Stimulated activated CD4-positive, alpha-beta T cell treated with anti-CD3 and anti-CD28 coated beads, TNF-alpha, amount 100 ng/mL, for 24 hours (primary cell): Measurements from ENCODE around the gene ANKAR.
"Not testable (repeated sequence)": the region's sequence is repeated elsewhere in the genome, so short reads cannot be mapped to it uniquely, and the experiment has no call there.

Source experiments
- DNase-seq, 3 experiments: peaks; one replicate each; pipeline ENCODE4 v3.0.0-alpha.2; 2020; ENCODE audit warnings: low read depth in 3 of 3

ANKAR gene, protein sequence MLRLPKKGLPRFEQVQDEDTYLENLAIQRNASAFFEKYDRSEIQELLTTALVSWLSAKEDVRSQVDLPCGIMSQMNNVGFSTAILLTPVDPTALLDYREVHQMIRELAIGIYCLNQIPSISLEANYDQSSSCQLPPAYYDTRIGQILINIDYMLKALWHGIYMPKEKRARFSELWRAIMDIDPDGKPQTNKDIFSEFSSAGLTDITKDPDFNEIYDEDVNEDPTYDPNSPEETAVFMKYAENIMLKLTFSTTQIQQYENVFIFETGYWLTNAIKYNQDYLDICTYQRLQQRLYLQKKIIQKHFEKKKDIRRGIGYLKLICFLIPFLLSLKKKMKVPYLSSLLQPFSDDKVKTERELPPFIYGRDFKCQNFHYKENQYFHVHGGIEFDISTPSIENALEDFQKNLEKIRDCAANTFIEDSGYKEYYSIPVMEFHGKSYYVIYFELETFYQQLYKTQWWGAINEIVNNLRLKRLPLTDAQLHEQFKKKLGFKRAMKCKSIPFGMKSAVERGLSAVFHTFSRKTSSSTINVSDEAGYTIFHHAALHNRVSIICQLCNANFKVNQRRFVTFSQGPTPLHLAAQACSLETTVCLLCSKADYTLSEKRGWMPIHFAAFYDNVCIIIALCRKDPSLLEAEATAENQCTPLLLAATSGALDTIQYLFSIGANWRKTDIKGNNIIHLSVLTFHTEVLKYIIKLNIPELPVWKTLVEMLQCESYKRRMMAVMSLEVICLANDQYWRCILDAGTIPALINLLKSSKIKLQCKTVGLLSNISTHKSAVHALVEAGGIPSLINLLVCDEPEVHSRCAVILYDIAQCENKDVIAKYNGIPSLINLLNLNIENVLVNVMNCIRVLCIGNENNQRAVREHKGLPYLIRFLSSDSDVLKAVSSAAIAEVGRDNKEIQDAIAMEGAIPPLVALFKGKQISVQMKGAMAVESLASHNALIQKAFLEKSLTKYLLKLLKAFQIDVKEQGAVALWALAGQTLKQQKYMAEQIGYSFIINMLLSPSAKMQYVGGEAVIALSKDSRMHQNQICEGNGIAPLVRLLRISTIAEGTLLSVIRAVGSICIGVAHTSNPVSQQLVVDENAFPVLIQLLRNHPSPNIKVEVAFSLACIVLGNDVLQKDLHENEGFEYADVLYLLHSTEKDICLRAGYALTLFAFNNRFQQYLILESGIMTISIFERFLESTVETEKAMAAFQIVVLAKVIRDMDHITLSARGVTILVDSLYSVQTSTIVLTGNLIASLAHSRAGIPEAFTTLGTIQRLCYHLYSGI (N-terminal part only)

DNA sequence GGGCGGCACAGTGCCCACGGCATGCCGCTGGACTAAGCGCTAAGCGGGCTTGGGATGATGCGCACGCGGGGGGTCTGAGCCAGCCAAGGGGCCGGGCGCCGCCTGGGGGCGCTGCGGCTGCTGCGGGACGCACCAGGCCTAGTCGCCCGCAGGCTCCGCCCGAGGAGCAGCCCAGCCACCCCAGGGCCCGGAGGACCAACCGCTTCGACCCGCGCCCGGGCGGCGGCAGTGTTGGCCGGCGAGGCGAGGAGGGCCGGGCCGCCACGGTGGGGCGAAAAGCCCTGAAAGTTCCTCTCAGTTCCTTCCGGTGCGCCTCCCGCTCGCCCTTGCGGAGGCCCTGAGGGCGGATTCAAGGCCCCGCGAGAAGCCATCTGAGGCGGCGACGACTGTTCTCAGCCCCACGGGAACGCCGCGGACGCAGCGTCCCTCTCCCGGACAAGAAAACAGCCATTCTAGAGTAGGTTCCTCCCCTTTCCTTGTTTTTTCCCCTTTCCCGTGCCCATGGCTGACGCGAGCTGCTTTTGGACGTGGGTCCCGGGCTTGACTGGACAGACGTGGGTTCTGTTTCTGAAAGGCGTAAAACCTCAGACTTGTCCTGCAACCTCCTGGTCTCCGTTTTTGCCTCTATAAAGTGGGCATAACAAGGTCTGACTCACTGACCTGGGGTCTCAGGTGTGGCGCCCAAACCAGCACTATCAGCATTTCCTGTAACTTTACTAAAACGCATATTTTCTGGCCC is at the start of gene ANKAR:
Gene ANKAR, plus strand, starts transcription at position 297 of the 739 bp plus-strand sequence. CDS start 1,821 bp downstream, outside the sequence.
- DNase-seq, result peak in 2 of 3 experiments; percentile 66 to 79

DNA sequence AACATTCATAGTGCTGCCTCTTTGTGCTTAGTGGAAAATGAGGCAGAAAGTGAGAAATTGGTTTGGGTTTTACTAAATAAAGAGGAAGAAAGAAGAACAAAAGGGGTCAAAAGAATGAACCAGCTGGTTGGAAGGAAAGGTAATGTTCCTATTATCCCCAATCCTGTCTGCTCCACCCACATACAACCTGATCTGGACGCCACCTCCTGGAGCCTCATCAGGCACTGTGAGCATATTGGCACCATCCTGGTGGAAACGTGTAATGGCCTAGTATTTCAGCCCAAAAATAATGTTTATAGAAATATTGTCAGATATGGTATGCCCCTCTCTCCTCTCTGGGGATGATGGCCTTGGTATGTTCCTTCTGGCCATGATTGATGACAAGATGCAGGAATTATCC is 48.8 kb upstream of the ANKAR start:
- no peak for DNase-seq

DNA sequence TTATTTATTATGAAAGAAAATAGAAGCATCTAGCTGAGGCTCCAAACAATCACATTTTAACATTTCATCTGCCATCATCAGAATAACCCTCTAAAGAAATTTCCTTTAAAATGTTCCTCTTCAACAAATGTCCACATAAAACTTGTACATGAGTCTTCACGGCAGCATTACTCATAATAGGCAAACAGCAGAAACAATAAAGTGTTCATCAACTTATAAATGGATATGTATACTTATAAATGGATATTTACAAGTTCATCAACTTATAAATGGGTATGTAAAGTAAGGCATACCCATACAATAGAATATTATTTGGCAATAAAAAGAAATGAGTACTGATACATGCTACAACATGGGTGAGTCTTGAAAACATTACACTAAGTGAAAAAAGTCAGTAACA is 46.7 kb upstream of the ANKAR start:
- no peak for DNase-seq

DNA sequence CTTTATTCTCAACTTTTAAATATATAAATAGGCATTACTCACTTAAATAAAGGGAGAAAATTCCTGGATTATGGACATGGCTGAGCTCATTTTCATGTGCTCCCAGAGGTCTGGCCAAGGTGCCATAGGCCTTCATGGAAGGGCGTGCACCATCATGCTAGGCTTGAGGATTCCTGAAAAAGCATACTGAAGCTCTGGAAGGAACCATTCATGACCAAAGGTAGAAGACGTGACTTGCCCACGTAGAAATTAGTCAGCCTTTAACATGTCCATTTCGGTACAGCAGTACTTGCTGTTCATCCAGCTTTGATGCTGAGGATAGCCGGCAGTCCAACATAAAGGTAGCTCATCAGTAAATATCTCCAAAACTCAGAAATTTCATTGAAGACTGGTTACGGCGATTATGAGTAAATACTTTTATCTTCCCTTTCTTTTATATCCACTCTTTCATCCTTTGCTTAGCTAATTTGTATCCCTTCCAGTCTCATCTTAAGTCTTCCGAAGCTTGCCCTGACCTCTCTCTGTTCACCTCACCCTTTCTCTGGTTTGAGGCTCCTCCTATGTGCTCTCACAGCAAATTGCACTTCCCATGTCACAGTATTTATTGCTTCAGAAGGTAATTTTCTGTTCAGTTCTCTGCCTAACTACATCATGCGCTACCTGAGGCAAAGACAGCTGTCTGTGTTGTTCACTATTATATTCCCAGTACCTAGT is 45.5 kb upstream of the ANKAR start:
- DNase-seq, result no peak

DNA sequence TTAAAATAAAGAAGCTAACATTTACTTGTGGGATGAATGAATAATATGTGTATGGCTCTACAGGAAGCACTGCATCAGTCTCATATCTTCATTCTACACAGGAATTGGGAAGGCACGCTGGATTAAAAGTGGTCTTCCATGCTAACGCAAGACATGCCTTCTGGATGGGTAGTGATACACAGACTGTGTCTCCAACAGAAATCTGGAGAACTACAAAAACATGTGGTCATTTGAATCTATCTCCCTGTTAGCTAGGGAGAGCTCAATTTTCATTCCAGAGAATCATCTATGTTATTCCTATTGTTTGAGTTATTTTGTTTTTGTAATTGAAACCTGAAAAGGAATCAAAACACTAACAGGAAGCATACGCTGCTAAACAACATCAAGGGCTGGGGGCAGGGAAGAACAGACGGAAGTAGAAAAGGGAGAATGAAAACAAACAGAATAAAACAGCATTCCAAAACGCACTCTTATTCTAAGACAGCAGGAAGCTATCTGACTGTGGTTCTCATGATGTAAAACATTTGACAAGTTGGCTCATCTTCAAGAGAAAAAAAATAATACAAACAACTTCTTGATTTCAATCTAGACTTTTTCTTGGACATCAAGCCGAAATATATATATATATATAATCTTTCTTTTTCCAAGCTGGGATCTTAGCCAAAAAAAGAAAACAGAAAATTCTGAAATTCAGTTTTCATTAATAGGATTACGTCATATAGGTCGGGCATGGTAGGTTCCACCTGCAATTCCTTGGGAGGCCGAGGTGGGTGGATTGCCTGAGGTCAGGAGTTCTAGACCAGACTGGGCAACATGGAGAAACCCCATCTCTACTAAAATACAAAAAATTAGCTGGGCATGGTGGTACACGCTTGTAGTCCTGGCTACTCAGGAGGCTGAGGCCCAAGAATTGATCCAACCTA is 44.7 kb upstream of the ANKAR start:
- no peak for DNase-seq

DNA sequence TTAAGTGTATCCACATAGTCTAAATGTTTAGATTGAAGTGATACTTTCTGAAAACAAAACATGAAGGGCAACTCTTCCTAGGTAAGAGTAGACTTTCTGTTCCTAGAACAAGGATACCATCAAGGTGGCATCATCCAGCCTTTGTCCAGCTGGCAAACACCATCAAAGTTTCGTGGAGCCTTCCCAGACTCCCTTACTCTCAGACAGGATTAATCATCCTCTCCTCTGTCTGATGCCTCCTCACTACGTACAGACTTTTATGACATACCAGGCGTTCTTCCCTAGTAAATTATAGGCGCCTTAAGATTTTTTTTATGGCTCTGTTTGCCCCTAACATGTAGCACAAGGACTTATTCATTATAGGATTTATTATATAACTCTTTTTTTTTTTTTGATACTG is 42.6 kb upstream of the ANKAR start:
- no peak for DNase-seq

DNA sequence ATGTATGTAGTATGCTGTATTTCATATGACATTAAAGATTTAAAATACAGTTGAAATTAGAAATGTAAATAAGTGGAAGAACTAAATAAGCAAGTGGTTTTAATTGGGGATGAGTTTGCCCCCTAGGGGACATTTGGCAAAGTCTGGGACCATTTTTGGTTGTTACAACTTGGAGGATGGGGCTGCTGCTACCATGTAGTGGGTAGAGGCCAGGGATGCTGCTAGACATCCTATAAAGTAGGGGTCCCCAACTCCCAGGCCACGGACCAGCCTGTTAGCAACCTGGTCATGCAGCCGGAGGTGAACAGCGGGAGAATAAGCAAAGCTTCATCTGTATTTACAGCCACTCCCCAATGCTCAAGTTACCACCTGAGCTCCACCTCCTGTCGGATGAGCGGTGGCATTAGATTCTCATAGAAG is 41.1 kb upstream of the ANKAR start:
- DNase-seq, result no peak

DNA sequence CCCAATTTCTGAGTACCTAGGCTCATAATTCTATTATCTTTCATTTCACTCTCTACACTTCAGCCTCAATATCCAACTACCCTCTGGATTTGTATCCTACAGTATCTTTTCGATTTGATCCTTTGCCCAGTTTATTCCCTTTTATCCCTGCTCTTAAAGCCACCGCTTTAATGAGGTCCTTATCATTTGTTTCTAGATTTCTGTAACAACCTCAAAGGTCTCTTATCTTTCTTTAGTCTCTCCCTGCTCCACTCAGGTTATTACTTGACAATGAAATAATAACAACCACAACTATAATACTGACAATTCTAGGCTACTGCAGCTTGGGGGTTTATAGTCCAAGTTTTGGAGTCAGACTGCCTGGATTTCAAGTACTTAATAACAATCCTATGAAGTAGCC is 39.1 kb upstream of the ANKAR start:
- DNase-seq, result no peak

DNA sequence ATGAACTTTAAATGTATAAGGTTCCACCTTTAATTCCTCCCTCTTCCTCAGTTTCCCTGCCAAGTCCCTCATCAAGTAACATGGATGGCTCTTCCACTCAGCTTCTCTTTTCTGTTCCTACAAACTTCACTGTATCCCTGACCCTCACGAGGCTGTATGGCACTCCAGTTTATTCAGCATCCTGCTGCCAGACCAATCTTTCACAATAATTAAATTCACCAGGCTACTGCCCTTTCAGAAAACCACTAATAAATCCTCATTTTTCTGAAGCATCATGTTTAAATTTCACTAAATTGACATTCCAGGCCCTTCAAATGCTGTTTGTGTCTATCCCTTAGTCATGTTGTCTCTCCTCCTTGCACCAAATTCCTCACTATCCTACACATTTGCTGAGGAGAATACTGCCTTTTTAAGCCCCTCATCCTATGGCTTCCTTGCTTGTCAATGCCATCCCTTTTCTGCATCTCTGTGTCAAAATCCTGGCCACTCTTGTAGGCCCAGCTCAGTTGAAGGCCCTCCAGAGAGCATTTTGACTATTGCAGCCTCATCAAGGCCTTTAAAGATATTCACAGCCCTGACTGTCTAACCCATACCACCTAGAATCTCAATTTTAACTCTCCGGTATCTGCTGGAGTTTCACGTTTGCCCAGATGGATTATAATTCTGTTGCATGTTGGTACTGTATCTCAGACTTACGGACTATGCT is 36.0 kb upstream of the ANKAR start:
- no peak for DNase-seq

DNA sequence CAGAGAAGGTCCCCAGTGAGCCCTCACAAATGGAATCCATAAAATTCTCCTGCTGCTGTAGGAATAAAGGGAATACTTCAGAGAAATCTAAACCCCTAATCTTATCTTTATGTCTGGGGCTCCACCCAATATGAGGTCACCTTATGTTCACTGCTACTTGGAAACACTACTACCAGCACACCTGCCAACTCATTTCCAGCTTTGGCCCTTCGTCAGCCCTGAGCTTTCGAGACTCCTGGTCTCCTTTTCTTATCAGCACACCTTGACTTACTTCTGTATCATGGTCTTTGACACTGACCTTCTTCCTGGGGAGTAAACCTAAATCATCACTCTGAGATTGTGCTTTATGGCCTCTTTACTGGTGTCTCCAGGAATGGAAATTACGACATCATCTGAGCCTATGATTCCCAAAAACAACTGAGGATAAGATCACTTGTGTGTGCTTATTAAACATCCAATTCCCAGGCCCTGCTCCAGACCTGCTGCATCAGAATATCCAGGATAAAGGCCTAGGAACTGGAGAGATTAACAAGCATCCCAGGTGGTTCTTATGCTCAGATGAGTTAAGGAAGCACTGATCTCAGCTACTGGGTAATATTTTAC is 35.4 kb upstream of the ANKAR start:
- DNase-seq, result no peak

DNA sequence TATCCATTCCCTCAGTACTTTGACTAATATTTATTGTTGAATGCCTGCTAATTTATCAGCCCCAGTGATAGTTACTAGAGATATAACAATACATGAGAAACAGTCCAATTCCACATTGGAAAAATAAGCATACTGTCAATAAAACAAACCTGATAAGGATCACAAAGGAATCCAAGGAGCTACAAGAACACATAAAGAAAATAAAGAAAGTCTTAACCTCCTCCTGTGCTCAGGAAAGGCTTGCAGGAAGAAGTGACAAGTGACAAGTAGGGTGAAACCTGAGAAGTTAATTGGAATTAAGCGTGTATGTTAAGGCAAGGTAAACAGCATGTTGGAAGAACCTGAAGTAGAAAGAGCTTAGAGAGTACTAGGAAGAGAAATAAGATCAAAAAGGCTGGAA is 33.5 kb upstream of the ANKAR start:
- DNase-seq, result no peak

DNA sequence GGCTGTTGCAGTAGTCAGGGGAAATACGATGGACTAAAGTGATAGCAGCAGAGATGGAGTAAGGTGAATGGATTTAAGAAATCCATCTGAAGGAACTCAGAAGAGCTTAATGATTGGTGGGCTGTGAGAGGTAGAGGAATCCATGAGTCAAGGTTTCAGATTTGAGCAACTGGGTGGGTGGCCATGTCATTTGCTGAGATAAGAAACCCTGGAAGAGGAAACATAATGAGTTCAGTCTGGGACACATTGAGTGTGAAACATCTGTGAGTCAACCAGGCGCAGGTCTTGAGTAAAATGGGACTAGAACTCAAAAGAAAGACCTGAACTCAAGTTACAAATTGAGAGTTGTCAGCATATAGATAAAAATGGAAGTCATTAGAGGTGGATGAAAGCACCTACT is 32.9 kb upstream of the ANKAR start:
- DNase-seq, result peak in 1 of 3 experiments; percentile 22

DNA sequence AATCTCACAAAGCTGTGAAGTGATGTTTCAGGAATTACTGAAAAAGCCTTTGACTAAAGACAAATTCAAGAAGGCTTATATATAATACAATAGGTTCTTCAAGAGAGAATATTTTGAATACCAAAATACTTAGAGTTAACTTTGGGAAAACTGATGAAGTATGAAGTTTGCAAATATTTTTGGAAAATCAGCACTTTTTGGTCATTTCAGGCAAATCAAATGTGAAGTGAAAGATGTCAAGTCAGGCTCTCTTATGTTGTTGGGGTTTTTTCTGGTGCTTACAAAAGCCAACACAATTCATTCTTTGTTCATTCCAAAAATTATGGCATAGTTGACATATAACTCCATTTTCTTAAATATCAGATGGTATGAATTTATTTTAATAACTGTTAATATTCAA is 27.9 kb upstream of the ANKAR start:
- no peak for DNase-seq

DNA sequence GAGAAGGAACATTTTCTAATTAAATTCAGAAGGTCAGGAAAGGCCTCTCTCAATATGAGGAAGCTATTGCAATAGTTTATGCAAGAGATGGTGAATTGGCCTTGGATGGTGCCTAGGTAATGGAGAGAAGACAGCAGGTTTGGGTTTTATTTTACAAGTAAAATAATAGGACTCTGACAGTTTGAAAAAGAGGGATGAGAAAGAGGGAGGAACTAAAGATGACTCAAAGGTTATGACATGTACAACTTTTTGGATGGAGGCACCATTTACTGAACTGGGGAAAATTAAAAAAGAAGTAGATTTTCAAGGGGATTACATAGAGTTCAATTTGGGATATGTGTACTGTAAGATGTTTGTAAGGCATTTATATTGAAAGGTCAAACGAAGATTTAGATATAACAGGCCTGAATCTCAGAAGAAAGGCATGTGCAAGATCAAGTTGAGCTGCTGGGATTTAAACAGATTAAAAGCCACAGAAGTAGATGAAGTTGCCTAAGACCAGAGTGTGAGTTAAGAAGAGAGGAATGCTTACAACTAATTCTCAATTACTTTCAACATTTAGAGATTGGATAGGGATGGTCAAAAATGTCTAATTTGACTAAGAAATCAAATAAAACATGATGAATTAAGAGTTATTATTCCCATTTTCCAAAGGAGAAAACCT is 25.5 kb upstream of the ANKAR start:
- DNase-seq, result no peak

DNA sequence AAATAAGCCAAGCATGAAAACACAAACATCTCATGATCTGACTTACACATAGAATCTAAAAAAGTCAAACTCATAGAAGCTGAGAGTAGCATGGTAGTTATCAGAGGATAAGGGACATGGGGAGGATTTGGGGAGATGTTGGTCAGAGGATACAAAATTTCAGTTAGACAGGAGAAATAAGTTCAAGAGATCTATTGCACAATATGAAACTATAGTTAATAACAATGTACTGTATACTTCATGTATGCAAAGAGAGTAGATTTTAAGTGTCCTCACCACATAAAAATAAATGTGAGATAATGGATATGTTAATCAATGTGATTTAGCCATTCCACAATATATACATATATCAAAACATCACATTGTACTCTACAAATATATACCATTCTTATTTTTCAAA is 23.2 kb upstream of the ANKAR start:
- no peak for DNase-seq

DNA sequence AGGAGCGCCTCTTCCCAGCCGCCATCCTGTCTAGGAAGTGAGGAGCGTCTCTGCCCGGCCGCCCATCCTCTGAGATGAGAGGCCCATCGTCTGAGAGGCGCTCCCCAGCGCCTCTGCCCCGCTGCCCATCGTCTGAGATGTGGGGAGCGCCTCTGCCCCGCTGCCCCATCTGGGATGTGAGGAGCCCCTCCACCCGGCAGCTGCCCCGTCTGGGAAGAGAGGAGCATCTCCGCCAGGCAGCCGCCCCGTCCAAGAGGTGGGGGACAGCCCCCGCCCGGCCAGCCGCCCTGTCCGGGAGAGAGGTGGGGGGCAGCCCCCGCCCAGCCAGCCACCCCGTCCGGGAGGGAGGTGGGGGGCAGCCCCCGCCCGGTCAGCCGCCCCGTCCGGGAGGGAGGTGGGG is 21.0 kb upstream of the ANKAR start:
- DNase-seq, result not testable (repeated sequence)

DNA sequence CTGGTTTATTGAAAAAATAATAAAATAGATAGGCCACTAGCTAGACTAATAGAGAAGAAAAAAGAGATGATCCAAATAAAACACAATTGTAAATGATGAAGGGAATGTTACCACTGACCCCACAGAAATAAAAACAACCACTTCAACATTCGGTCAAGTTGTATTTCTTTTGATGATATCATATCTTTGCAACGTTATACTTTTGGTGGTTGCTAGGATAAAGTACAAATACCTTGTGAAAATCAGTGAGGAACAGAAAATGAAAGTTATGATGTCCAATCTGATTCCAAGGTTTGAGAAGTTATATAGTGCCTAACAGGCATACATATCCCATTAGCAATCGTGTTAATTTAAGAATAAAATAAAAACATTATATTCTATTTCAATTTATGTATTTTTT is 19.8 kb upstream of the ANKAR start:
- no peak for DNase-seq

DNA sequence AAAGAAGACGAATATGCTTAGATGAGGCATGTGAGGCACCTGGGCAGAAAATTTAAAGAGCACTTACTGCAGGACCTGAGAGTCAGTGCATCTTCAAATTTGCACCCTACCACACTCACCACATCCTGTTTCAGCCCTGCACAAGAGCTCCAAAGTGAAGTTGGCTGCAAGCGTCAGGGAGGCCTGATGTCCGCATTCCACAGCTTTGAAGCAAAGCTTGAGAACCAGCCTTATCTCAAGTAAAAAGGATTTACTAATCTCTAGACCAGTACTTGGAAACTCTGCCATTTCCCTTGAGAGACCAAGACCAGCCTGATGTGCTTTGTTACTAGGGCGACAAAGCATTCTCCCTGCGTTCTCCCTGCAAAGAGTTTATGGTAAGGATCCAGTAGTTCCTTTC is 16.6 kb upstream of the ANKAR start:
- DNase-seq, result peak in 1 of 3 experiments; percentile 32
